ENCODE data around the gene MSRB1.

DNA sequence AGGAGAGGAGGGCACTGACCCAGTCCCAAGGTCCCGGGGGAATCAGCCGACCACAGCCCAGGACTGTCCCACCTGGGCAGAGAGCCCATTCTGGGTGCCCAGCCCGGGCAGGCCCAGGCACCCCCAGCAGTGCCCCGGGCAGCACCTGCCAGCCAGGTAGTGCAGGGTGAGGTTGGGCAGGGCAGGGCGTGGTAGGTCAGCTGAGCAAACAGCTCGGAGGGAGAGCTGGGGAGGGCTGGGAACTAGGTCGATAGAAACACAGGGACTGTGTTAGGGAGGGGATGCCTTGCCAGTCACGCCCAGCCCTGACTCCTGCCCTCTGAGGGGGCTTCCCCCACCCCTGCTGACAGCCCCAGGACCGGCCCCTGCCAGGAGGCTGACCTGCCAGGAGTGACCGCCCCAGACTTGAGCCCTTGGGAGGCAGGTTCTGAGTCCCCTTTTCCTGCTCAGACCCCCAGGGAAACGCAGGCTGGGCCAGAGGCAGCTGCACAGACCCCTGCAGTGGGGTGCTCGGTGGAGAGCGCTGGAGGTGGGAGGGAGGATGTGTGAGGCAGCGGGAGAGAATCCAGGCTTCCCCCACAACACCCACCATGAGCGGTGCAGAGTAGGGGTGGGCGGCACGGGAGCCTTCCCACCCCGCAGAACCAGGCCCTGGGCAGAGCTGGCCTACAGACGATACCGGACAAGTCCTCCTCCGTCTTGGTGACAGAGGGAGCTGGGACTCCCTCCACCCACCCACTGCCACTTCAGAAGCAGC, 29.5 kb downstream of the MSRB1 start:
- TF ChIP-seq GATA2 (IDR thresholded peaks at IDR 0.05; ENCODE audit: low read depth, low read length) = no peak
- TF ChIP-seq GATA3 (IDR thresholded peaks at IDR 0.05; ENCODE audit: low read depth, low read length) = no peak

Measured in SH-SY5Y (cell line).